NB4 (cell line): ENCODE results near the gene COL6A2.
"Not testable (repeated sequence)": the region's sequence is repeated elsewhere in the genome, so short reads cannot be mapped to it uniquely, and the experiment has no call there.

Source experiments
- DNase-seq: peaks from one replicate; pipeline ENCODE4 v3.0.0; 2010; ENCODE audit warnings: low read depth
- H3K4me3 ChIP-seq: one replicate; pipeline ENCODE4 v1.5.1; 2011; ENCODE audit warnings: mild to moderate bottlenecking, low read depth, low read length, moderate library complexity
- CTCF ChIP-seq: IDR thresholded peaks from one replicate; pipeline ENCODE4 v1.5.1; 2012; ENCODE audit warnings: low read depth, low read length
- MAX ChIP-seq: IDR thresholded peaks from 2 replicates; pipeline ENCODE4 v1.6.1; 2011; ENCODE audit warnings: low read depth, low read length
- MYC ChIP-seq: IDR thresholded peaks from 2 replicates; pipeline ENCODE4 v1.6.1; 2011; ENCODE audit warnings: low read depth, low read length
- POLR2A ChIP-seq: IDR thresholded peaks from 2 replicates; pipeline ENCODE4 v1.6.1; 2011; ENCODE audit warnings: mild to moderate bottlenecking; ENCODE audit not compliant: insufficient read length; ENCODE audit errors: extremely low read depth

COL6A2 gene

GRCh38 chr21:46067505-46068201, 30.3 kb upstream of the COL6A2 start:
- TF ChIP-seq MAX (no peak), MYC (no peak), POLR2A (no peak), CTCF (no peak)
- no peak for DNase-seq
- H3K4me3 ChIP-seq, result no peak overlapping the region

- no peak for DNase-seq
- TF ChIP-seq MYC, result no peak
- no peak for TF ChIP-seq CTCF
- TF ChIP-seq POLR2A, result no peak
- TF ChIP-seq MAX, result no peak
Measured at GRCh38 chr21:46068516-46069079, 29.3 kb upstream of the COL6A2 start.

GRCh38 chr21:46069166-46069565, 28.7 kb upstream of the COL6A2 start:
- no peak overlapping the region for H3K4me3 ChIP-seq
- no peak for TF ChIP-seq MAX
- TF ChIP-seq MYC, result no peak
- TF ChIP-seq POLR2A, result no peak
- no peak for TF ChIP-seq CTCF
- no peak for DNase-seq

More at GRCh38 chr21:46068516-46069079, 29.3 kb upstream of the COL6A2 start:
- H3K4me3 ChIP-seq, result no peak overlapping the region

- H3K4me3 ChIP-seq, result no peak overlapping the region
- TF ChIP-seq MAX (no peak), POLR2A (no peak), CTCF (no peak), MYC (no peak)
- no peak for DNase-seq
Measured at GRCh38 chr21:46069719-46070279, 28.1 kb upstream of the COL6A2 start.

GRCh38 chr21:46071082-46071481, 26.8 kb upstream of the COL6A2 start:
- no peak for DNase-seq
- TF ChIP-seq MYC (no peak), MAX (no peak), POLR2A (no peak)
- no peak overlapping the region for H3K4me3 ChIP-seq

GRCh38 chr21:46076724-46077123, 21.2 kb upstream of the COL6A2 start:
- not testable (repeated sequence) for DNase-seq, H3K4me3 ChIP-seq
